Nephron progenitor cell (in vitro differentiated cells): ENCODE measurements around the gene EXOC3.

Experiments used
- DNase-seq: peaks from one replicate; pipeline ENCODE4 v3.0.0; 2021
- H3K27ac Mint-ChIP-seq: 2 replicates; pipeline ENCODE4 v1.8.0; 2021; ENCODE audit warnings: mild to moderate bottlenecking, moderate library complexity, mixed read lengths
- H3K27me3 Mint-ChIP-seq: 2 replicates; pipeline ENCODE4 v1.8.0; 2021; ENCODE audit warnings: mild to moderate bottlenecking, low read depth, mixed read lengths; ENCODE audit not compliant: poor library complexity
- H3K36me3 Mint-ChIP-seq: 2 replicates; pipeline ENCODE4 v1.8.0; 2021; ENCODE audit warnings: low read depth, mixed read lengths
- H3K4me1 Mint-ChIP-seq: 2 replicates; pipeline ENCODE4 v1.8.0; 2021; ENCODE audit warnings: mixed read lengths
- H3K4me3 Mint-ChIP-seq: 2 replicates; pipeline ENCODE4 v1.8.0; 2021; ENCODE audit warnings: mild to moderate bottlenecking, moderate library complexity, mixed read lengths
- H3K9me3 Mint-ChIP-seq: 2 replicates; pipeline ENCODE4 v1.8.0; 2021; ENCODE audit warnings: mild to moderate bottlenecking, moderate library complexity, mixed read lengths
- CTCF ChIP-seq: fragments of 200-600 bp; sonication (generic); IDR thresholded peaks from 2 replicates; pipeline ENCODE4 v1.5.0; 2021; ENCODE audit warnings: antibody characterized with exemption

The EXOC3 gene

GRCh38 chr5:458547-459353, 15.8 kb downstream of the EXOC3 start:
- Mint-ChIP-seq H3K27ac (no peak overlapping the region), H3K9me3 (peaks cover 2% of the 10 kb centered on the region), H3K27me3 (no peaks in the 10 kb centered on the region), H3K36me3 (peaks cover 68% of the 10 kb centered on the region), H3K4me1 (no peaks in the 10 kb centered on the region), H3K4me3 (no peak overlapping the region)
- no peak for DNase-seq
- TF ChIP-seq CTCF = no peak

GRCh38 chr5:459562-460272, 16.7 kb downstream of the EXOC3 start:
- H3K4me3 Mint-ChIP-seq = no peak overlapping the region
- H3K27me3 Mint-ChIP-seq = no peaks in the 10 kb centered on the region
- TF ChIP-seq CTCF = no peak
- no peaks in the 10 kb centered on the region for H3K9me3 Mint-ChIP-seq
- no peak for DNase-seq
- peaks cover 64% of the 10 kb centered on the region for H3K36me3 Mint-ChIP-seq
- H3K4me1 Mint-ChIP-seq = peaks cover 5% of the 10 kb centered on the region
- no peak overlapping the region for H3K27ac Mint-ChIP-seq

GRCh38 chr5:460273-460625, 17.3 kb downstream of the EXOC3 start:
- Mint-ChIP-seq H3K4me3 (no peak overlapping the region), H3K27ac (no peak overlapping the region), H3K27me3 (no peaks in the 10 kb centered on the region), H3K4me1 (peaks cover 5% of the 10 kb centered on the region), H3K9me3 (no peaks in the 10 kb centered on the region), H3K36me3 (peaks cover 58% of the 10 kb centered on the region)
- TF ChIP-seq CTCF = no peak
- DNase-seq = no peak

- Mint-ChIP-seq H3K9me3 (no peaks in the 10 kb centered on the region), H3K27me3 (no peaks in the 10 kb centered on the region), H3K4me1 (peaks cover 5% of the 10 kb centered on the region), H3K4me3 (no peak overlapping the region), H3K36me3 (peaks cover 55% of the 10 kb centered on the region), H3K27ac (no peak overlapping the region)
- no peak for TF ChIP-seq CTCF
- no peak for DNase-seq
Measured at GRCh38 chr5:462051-462481, 19.1 kb downstream of the EXOC3 start.

GRCh38 chr5:463301-463700, 20.3 kb downstream of the EXOC3 start:
- H3K36me3 Mint-ChIP-seq = peaks cover 51% of the 10 kb centered on the region
- peaks cover 5% of the 10 kb centered on the region for H3K4me1 Mint-ChIP-seq
- no peaks in the 10 kb centered on the region for H3K27me3 Mint-ChIP-seq
- no peak for TF ChIP-seq CTCF
- no peak overlapping the region for H3K4me3 Mint-ChIP-seq
- peak overlapping the region; percentile 72 for H3K27ac Mint-ChIP-seq
- H3K9me3 Mint-ChIP-seq = no peaks in the 10 kb centered on the region
- no peak for DNase-seq
